ENCODE measurements around the gene TADA2A.

TADA2A gene

GRCh38 chr17:37406635-37407461 lies at the start of gene TADA2A, which contains the start of gene ACACA:
Gene TADA2A (plus strand): TSS chr17:37406886. CDS start chr17:37411366, 4,480 bp downstream.
Gene ACACA (minus strand): TSS chr17:37406836. CDS start chr17:37406299, 537 bp downstream.
- DNase-seq (ENCODE audit: low read depth in 2 of 2): peak; percentile 61 to 76

GRCh38 chr17:37358098-37358829 lies 48.4 kb upstream of the TADA2A start:
- peak; percentile 21 to 30 for DNase-seq (ENCODE audit: low read depth in 2 of 2)

GRCh38 chr17:37358830-37359681 lies 47.6 kb upstream of the TADA2A start:
- DNase-seq (ENCODE audit: low read depth in 2 of 2): peak; percentile 85 to 91

- no peak for DNase-seq (ENCODE audit: low read depth in 2 of 2)
Observed at GRCh38 chr17:37359682-37360188, 47.0 kb upstream of the TADA2A start.

GRCh38 chr17:37360632-37361031 lies 46.1 kb upstream of the TADA2A start:
- DNase-seq (ENCODE audit: low read depth in 2 of 2): no peak

- DNase-seq (ENCODE audit: low read depth in 2 of 2): no peak
Observed at GRCh38 chr17:37361543-37361942, 45.1 kb upstream of the TADA2A start.

- DNase-seq (ENCODE audit: low read depth in 2 of 2): no peak
Observed at GRCh38 chr17:37365589-37365988, 41.1 kb upstream of the TADA2A start.

GRCh38 chr17:37368577-37368976 lies 38.1 kb upstream of the TADA2A start:
- no peak for DNase-seq (ENCODE audit: low read depth in 2 of 2)

- peak; percentile 35 to 50 for DNase-seq (ENCODE audit: low read depth in 2 of 2)
Observed at GRCh38 chr17:37373530-37374159, 33.0 kb upstream of the TADA2A start.

GRCh38 chr17:37375706-37376105 lies 31.0 kb upstream of the TADA2A start, which contains the start of gene C17orf78:
Gene C17orf78 (plus strand): TSS chr17:37375985. CDS start chr17:37376093, 108 bp downstream.
- DNase-seq (ENCODE audit: low read depth in 2 of 2): no peak

- no peak for DNase-seq (ENCODE audit: low read depth in 2 of 2)
Observed at GRCh38 chr17:37382056-37382455, 24.6 kb upstream of the TADA2A start.

GRCh38 chr17:37384560-37385149 lies 22.0 kb upstream of the TADA2A start:
- DNase-seq (ENCODE audit: low read depth in 2 of 2): no peak

- DNase-seq (ENCODE audit: low read depth in 2 of 2): no peak
Observed at GRCh38 chr17:37385474-37385990, 21.2 kb upstream of the TADA2A start.

GRCh38 chr17:37386462-37386861 lies 20.2 kb upstream of the TADA2A start:
- DNase-seq (ENCODE audit: low read depth in 2 of 2): no peak

GRCh38 chr17:37388266-37388665 lies 18.4 kb upstream of the TADA2A start:
- DNase-seq (ENCODE audit: low read depth in 2 of 2): no peak

GRCh38 chr17:37389160-37389559 lies 17.5 kb upstream of the TADA2A start:
- no peak for DNase-seq (ENCODE audit: low read depth in 2 of 2)

- no peak for DNase-seq (ENCODE audit: low read depth in 2 of 2)
Observed at GRCh38 chr17:37391146-37391545, 15.5 kb upstream of the TADA2A start.

GRCh38 chr17:37392024-37392590 lies 14.6 kb upstream of the TADA2A start:
- no peak for DNase-seq (ENCODE audit: low read depth in 2 of 2)

GRCh38 chr17:37393352-37393751 lies 13.3 kb upstream of the TADA2A start:
- no peak for DNase-seq (ENCODE audit: low read depth in 2 of 2)

- DNase-seq (ENCODE audit: low read depth in 2 of 2): no peak
Observed at GRCh38 chr17:37399265-37399803, 7.4 kb upstream of the TADA2A start.
